Caco-2 (cell line): Measurements from ENCODE around the gene BCL3. TPM values are rescaled to one million over a fixed set of nuclear protein-coding genes. Genes with fewer than 3 reads are reported as not detected.

Source experiments
- BruUV-seq: library from RNA; stranded (reverse); fragments of 400-500 nt; replicated peaks from 2 replicates; lab custom pipeline; 2021; lab: Mats Ljungman, UMichigan
- CTCF ChIA-PET: fragments of 300-600 bp; sonication (Branson Sonifier 250); formaldehyde crosslinking; loops from one replicate; lab custom pipeline; 2022; ENCODE audit warnings: antibody characterized with exemption; lab: Charles Lee
- POLR2A ChIA-PET: fragments of 300-600 bp; sonication (Branson Sonifier 250); formaldehyde crosslinking; loops from one replicate; lab custom pipeline; 2022; ENCODE audit warnings: antibody characterized with exemption; lab: Charles Lee
- DNase-seq, 2 experiments: peaks; one replicate each; pipeline versions ENCODE4 v3.0.0 to v3.0.0-alpha.2; 2020 to 2022
- H3K27me3 ChIP-seq: replicated peaks from 2 replicates; pipeline ENCODE4 v1.6.0; 2011; ENCODE audit warnings: low read length; ENCODE audit not compliant: control insufficient read depth, insufficient read depth
- H3K36me3 ChIP-seq: 2 replicates; pipeline ENCODE4 v1.5.1; 2011; ENCODE audit warnings: low read length; ENCODE audit not compliant: control insufficient read depth, insufficient read depth
- H3K4me1 ChIP-seq: fragments of 250-450 bp; sonication (Bioruptor Pico); 2 replicates; pipeline ENCODE4 v1.5.1; 2020; ENCODE audit warnings: mild to moderate bottlenecking
- H3K4me3 ChIP-seq: 2 replicates; pipeline ENCODE4 v1.5.1; 2011; ENCODE audit warnings: low read depth, mild to moderate bottlenecking, control low read depth, low read length
- H3K9me3 ChIP-seq: fragments of 250-450 bp; sonication (Bioruptor Pico); 2 replicates; pipeline ENCODE4 v1.5.1; 2020; ENCODE audit warnings: mild to moderate bottlenecking, moderate library complexity
- H3K27ac Mint-ChIP-seq: one replicate; pipeline ENCODE4 v1.8.0; 2022; ENCODE audit warnings: mixed read lengths; ENCODE audit not compliant: unreplicated experiment
- H3K27me3 Mint-ChIP-seq: one replicate; pipeline ENCODE4 v1.8.0; 2022; ENCODE audit warnings: mixed read lengths; ENCODE audit not compliant: insufficient read depth, unreplicated experiment
- H3K36me3 Mint-ChIP-seq: one replicate; pipeline ENCODE4 v1.8.0; 2022; ENCODE audit warnings: mild to moderate bottlenecking, mixed read lengths; ENCODE audit not compliant: insufficient read depth, unreplicated experiment
- H3K4me1 Mint-ChIP-seq: one replicate; pipeline ENCODE4 v1.8.0; 2022; ENCODE audit warnings: low read depth, mixed read lengths; ENCODE audit not compliant: unreplicated experiment
- H3K4me3 Mint-ChIP-seq: one replicate; pipeline ENCODE4 v1.8.0; 2022; ENCODE audit warnings: mild to moderate bottlenecking, moderate library complexity, mixed read lengths; ENCODE audit not compliant: unreplicated experiment
- H3K9me3 Mint-ChIP-seq: one replicate; pipeline ENCODE4 v1.8.0; 2022; ENCODE audit warnings: mixed read lengths; ENCODE audit not compliant: unreplicated experiment
- CTCF ChIP-seq, 2 experiments: fragments of 200-600 bp in 1 of 2; IDR thresholded peaks; 1 replicate in 1 of 2; 2 replicates in 1 of 2; pipeline versions ENCODE4 v1.5.1 to v1.8.0; 2011 to 2022; ENCODE audit warnings: antibody characterized with exemption in 1 of 2, control low read depth in 1 of 2, inconsistent platforms in 1 of 2, low read depth in 1 of 2, low read length in 1 of 2, mild to moderate bottlenecking in 1 of 2, moderate library complexity in 1 of 2; ENCODE audit not compliant: insufficient read depth in 1 of 2, severe bottlenecking in 1 of 2, unreplicated experiment in 1 of 2
- intact Hi-C: fragments of 100-400 bp; cut with micrococcal nuclease; formaldehyde crosslinking; loops from one replicate; pipeline ENCODE4 v1.10.0; 2022; ENCODE audit not compliant: unreplicated experiment
- total RNA-seq: library from RNA; stranded (reverse); gene quantifications from 2 replicates; pipeline ENCODE4 v1.2.3, GENCODE V29; 2022

Gene BCL3
- total RNA-seq, 1 experiment from 2014 or later, result 15.5 TPM

GRCh38 chr19:44723299-44723951, 25.1 kb upstream of the BCL3 start:
- peak overlapping the region; percentile 43 for H3K27ac Mint-ChIP-seq
- ChIA-PET POLR2A (interaction anchor here (0.6 to 1.6 kb wide), 6 partner anchors 28 to 84 kb away, joined by 3 to 12 read pairs (median 7); partner anchors contain the start of gene CBLC), CTCF (interaction anchor here (0.6 to 5.5 kb wide), 38 partner anchors 9 to 336 kb away, joined by 3 to 206 read pairs (median 6); partner anchors contain the start of genes BCAM, BCL3, CBLC and NECTIN2)
- Histone ChIP-seq H3K36me3 (no peaks in the 10 kb centered on the region; the same call in 1 of the 2 replicates), H3K4me1 (peaks cover 56% of the 10 kb centered on the region), H3K27me3 (no peaks in the 10 kb centered on the region), H3K4me3 (peak overlapping the region; percentile 15), H3K9me3 (no peaks in the 10 kb centered on the region)
- DNase-seq, result no peak
- no peaks in the 10 kb centered on the region for H3K27me3 Mint-ChIP-seq
- no peak for TF ChIP-seq CTCF (IDR thresholded peaks at IDR 0.05; ENCODE audit: insufficient read depth in 1 of 2, low read depth in 1 of 2, low read length in 1 of 2, severe bottlenecking in 1 of 2, unreplicated experiment in 1 of 2)
- peaks cover 48% of the 10 kb centered on the region for H3K4me1 Mint-ChIP-seq
- H3K4me3 Mint-ChIP-seq, result peak overlapping the region; percentile 62
- intact Hi-C loops, result no loop called here
- no peaks in the 10 kb centered on the region for H3K9me3 Mint-ChIP-seq
- BruUV-seq, result no TSS peak
- peaks cover 5% of the 10 kb centered on the region for H3K36me3 Mint-ChIP-seq

GRCh38 chr19:44723952-44724319, 24.6 kb upstream of the BCL3 start:
- Histone ChIP-seq H3K4me3 (peak overlapping the region; percentile 15), H3K9me3 (no peaks in the 10 kb centered on the region), H3K4me1 (peaks cover 53% of the 10 kb centered on the region), H3K36me3 (no peaks in the 10 kb centered on the region; the same call in 1 of the 2 replicates), H3K27me3 (no peaks in the 10 kb centered on the region)
- BruUV-seq, result no TSS peak
- Mint-ChIP-seq H3K27me3 (no peaks in the 10 kb centered on the region), H3K4me1 (peaks cover 47% of the 10 kb centered on the region), H3K9me3 (no peaks in the 10 kb centered on the region), H3K36me3 (peaks cover 5% of the 10 kb centered on the region), H3K27ac (peak overlapping the region; percentile 43), H3K4me3 (peak overlapping the region; percentile 62)
- TF ChIP-seq CTCF (IDR thresholded peaks at IDR 0.05; ENCODE audit: insufficient read depth in 1 of 2, low read depth in 1 of 2, low read length in 1 of 2, severe bottlenecking in 1 of 2, unreplicated experiment in 1 of 2), result peak; percentile 97 to 98
- CTCF ChIA-PET, result interaction anchor here (0.6 to 5.5 kb wide), 40 partner anchors 8 to 336 kb away, joined by 3 to 206 read pairs (median 5); partner anchors contain the start of genes BCAM, BCL3, CBLC and NECTIN2
- peak; percentile 87 to 91 for DNase-seq
- intact Hi-C loops, result loop anchor here (1.0 kb wide), 7 partner anchors 18 to 121 kb away; no protein-coding TSS in a partner anchor
- POLR2A ChIA-PET, result interaction anchor here (0.6 to 1.6 kb wide), 6 partner anchors 25 to 83 kb away, joined by 3 to 12 read pairs (median 6); partner anchors contain the start of gene CBLC

- DNase-seq, result peak; percentile 78 to 84
- no peaks in the 10 kb centered on the region; the same call in 1 of the 2 replicates for H3K36me3 ChIP-seq
- peaks cover 40% of the 10 kb centered on the region for H3K4me1 Mint-ChIP-seq
- CTCF ChIA-PET, result interaction anchor here (0.6 to 5.5 kb wide), 12 partner anchors 10 to 225 kb away, joined by 3 to 206 read pairs (median 4); partner anchors contain the start of genes NECTIN2 and ZNF180
- intact Hi-C loops, result no loop called here
- H3K4me3 ChIP-seq, result peak overlapping the region; percentile 34
- BruUV-seq, result no TSS peak
- H3K36me3 Mint-ChIP-seq, result peaks cover 5% of the 10 kb centered on the region
- peak overlapping the region; percentile 43 for H3K27ac Mint-ChIP-seq
- H3K9me3 ChIP-seq, result no peaks in the 10 kb centered on the region
- peak overlapping the region; percentile 62 for H3K4me3 Mint-ChIP-seq
- no peaks in the 10 kb centered on the region for H3K9me3 Mint-ChIP-seq
- peak in 1 of 2 experiments; percentile 2 for TF ChIP-seq CTCF (IDR thresholded peaks at IDR 0.05; ENCODE audit: insufficient read depth in 1 of 2, low read depth in 1 of 2, low read length in 1 of 2, severe bottlenecking in 1 of 2, unreplicated experiment in 1 of 2)
- no peaks in the 10 kb centered on the region for H3K27me3 Mint-ChIP-seq
- H3K27me3 ChIP-seq, result no peaks in the 10 kb centered on the region
- peaks cover 47% of the 10 kb centered on the region for H3K4me1 ChIP-seq
- POLR2A ChIA-PET, result interaction anchor here (0.6 to 1.5 kb wide), 4 partner anchors 16 to 499 kb away, joined by 4 to 10 read pairs (median 8); no protein-coding TSS in a partner anchor
Observed at GRCh38 chr19:44725251-44725650, 23.3 kb upstream of the BCL3 start.
